ENCODE results near the gene TRIM33.

The TRIM33 gene

GRCh38 chr1:114439369-114439768 is 71.6 kb downstream of the TRIM33 start:
- H3K79me2 ChIP-seq (ENCODE audit: insufficient read depth, low read length): no peaks in the 10 kb centered on the region
- H3K27ac ChIP-seq (ENCODE audit: low read depth, low read length, poor library complexity, severe bottlenecking): no peak overlapping the region
- H3K27me3 ChIP-seq (ENCODE audit: insufficient read depth, low read length): no peaks in the 10 kb centered on the region
- H4K20me1 ChIP-seq (ENCODE audit: insufficient read depth, low read length): no peaks in the 10 kb centered on the region
- no peak overlapping the region for H3K4me3 ChIP-seq (ENCODE audit: low read depth, low read length, poor library complexity, severe bottlenecking)
- H2AFZ ChIP-seq (ENCODE audit: low read length): no peak overlapping the region
- no peak overlapping the region for H3K9ac ChIP-seq (ENCODE audit: low read length)
- no peaks in the 10 kb centered on the region for H3K9me2 ChIP-seq (ENCODE audit: low read depth, low read length)
- H3K36me3 ChIP-seq (ENCODE audit: insufficient read depth, low read length): peaks cover 43% of the 10 kb centered on the region
- H3K9me3 ChIP-seq (ENCODE audit: low read length): no peaks in the 10 kb centered on the region
- H3K4me2 ChIP-seq (ENCODE audit: low read length): no peak overlapping the region
- H3K4me1 ChIP-seq (ENCODE audit: insufficient read depth, low read length, severe bottlenecking): no peaks in the 10 kb centered on the region
- no peak for TF ChIP-seq CTCF (IDR thresholded peaks at IDR 0.05; ENCODE audit: low read length)
- TF ChIP-seq EZH2 (IDR thresholded peaks at IDR 0.05; ENCODE audit: borderline replicate concordance, low read length): no peak
- no peaks in the 10 kb centered on the region for H3F3A ChIP-seq (ENCODE audit: insufficient read depth, low read length)

- H3K4me1 ChIP-seq (ENCODE audit: insufficient read depth, low read length, severe bottlenecking): no peaks in the 10 kb centered on the region
- no peaks in the 10 kb centered on the region for H3K9me2 ChIP-seq (ENCODE audit: low read depth, low read length)
- H3K36me3 ChIP-seq (ENCODE audit: insufficient read depth, low read length): peaks cover 36% of the 10 kb centered on the region
- H3K9me3 ChIP-seq (ENCODE audit: low read length): no peaks in the 10 kb centered on the region
- no peaks in the 10 kb centered on the region for H4K20me1 ChIP-seq (ENCODE audit: insufficient read depth, low read length)
- H3K27me3 ChIP-seq (ENCODE audit: insufficient read depth, low read length): no peaks in the 10 kb centered on the region
- no peak overlapping the region for H3K27ac ChIP-seq (ENCODE audit: low read depth, low read length, poor library complexity, severe bottlenecking)
- TF ChIP-seq CTCF (IDR thresholded peaks at IDR 0.05; ENCODE audit: low read length) (no peak), EZH2 (IDR thresholded peaks at IDR 0.05; ENCODE audit: borderline replicate concordance, low read length) (no peak)
- H3K4me2 ChIP-seq (ENCODE audit: low read length): no peak overlapping the region
- no peak overlapping the region for H3K9ac ChIP-seq (ENCODE audit: low read length)
- H3K4me3 ChIP-seq (ENCODE audit: low read depth, low read length, poor library complexity, severe bottlenecking): no peak overlapping the region
- no peaks in the 10 kb centered on the region for H3F3A ChIP-seq (ENCODE audit: insufficient read depth, low read length)
- no peak overlapping the region for H2AFZ ChIP-seq (ENCODE audit: low read length)
- no peaks in the 10 kb centered on the region for H3K79me2 ChIP-seq (ENCODE audit: insufficient read depth, low read length)
Measured at GRCh38 chr1:114437812-114438211, 73.2 kb downstream of the TRIM33 start.

- Histone ChIP-seq H4K20me1 (ENCODE audit: insufficient read depth, low read length) (no peaks in the 10 kb centered on the region), H3K9me2 (ENCODE audit: low read depth, low read length) (no peaks in the 10 kb centered on the region), H3K36me3 (ENCODE audit: insufficient read depth, low read length) (peaks cover 31% of the 10 kb centered on the region), H3K79me2 (ENCODE audit: insufficient read depth, low read length) (no peaks in the 10 kb centered on the region), H3K4me1 (ENCODE audit: insufficient read depth, low read length, severe bottlenecking) (peaks cover under 1% of the 10 kb centered on the region), H3K27ac (ENCODE audit: low read depth, low read length, poor library complexity, severe bottlenecking) (no peak overlapping the region), H3K4me3 (ENCODE audit: low read depth, low read length, poor library complexity, severe bottlenecking) (no peak overlapping the region), H3K4me2 (ENCODE audit: low read length) (no peak overlapping the region), H3K27me3 (ENCODE audit: insufficient read depth, low read length) (no peaks in the 10 kb centered on the region), H2AFZ (ENCODE audit: low read length) (no peak overlapping the region), H3K9ac (ENCODE audit: low read length) (no peak overlapping the region), H3K9me3 (ENCODE audit: low read length) (no peaks in the 10 kb centered on the region), H3F3A (ENCODE audit: insufficient read depth, low read length) (no peaks in the 10 kb centered on the region)
- TF ChIP-seq EZH2 (IDR thresholded peaks at IDR 0.05; ENCODE audit: borderline replicate concordance, low read length) (no peak), CTCF (IDR thresholded peaks at IDR 0.05; ENCODE audit: low read length) (no peak)
Measured at GRCh38 chr1:114436799-114437198, 74.2 kb downstream of the TRIM33 start.
